T-helper 2 cell treated with Interferon-gamma antibody and Interleukin-4, amounts not matched to agents 100 ng/mL and 5 ng/mL, for 36 hours (primary cell): ENCODE results near the gene FHIT. TPM values are rescaled to one million over a fixed set of nuclear protein-coding genes. Genes with fewer than 3 reads are reported as not detected.

Experiments used
- intact Hi-C: fragments of 100-400 bp; cut with micrococcal nuclease; formaldehyde crosslinking; loops from one replicate; pipeline ENCODE4 v1.15.1; 2023
- total RNA-seq: library from RNA; stranded (reverse); gene quantifications from 2 replicates; pipeline ENCODE4 v1.2.3, GENCODE V29; 2022

FHIT gene
- total RNA-seq, 1 donor from 2014 or later: 40.4 TPM

DNA sequence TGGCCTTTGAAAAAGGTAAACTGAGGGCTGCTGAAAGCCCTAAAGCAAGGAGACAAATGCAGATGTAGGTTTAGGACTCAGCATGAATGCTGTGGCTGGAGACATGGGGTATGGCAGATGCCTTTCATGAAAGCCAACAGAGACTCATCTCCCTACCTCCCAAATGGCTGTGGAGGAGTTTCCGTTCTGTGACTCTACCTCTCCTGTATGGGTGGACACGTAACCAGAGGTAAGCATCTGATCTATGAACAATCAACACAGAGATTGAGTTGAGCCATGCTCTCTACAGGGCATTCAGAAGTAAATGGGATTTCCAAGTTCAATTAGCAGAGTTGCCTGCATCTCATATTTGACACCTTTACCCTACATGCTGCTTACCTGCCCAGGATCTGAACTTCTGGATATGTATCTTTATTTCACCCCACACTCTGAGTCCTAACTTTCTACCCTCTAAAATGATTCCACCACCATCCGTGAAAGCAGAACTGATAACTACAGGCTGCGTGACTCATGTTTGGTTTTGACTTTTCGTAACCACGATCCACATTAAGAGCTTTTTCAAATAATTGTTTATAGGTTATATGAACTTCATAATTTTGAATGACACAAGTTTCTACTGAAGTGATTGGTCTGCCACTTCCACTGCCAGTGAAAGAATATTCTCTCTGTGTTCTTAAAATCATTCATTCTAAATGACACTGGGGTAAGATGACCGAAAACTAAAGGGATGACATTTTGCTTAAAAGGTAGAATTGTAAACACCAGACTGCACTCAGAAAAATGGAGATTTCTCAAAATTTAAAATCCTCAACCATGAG lies 1058.7 kb downstream of the FHIT start:
- intact Hi-C loops: loop anchor here (2.0 to 5.0 kb wide), 2 partner anchors 112 to 360 kb away; no protein-coding TSS in a partner anchor

- intact Hi-C loops: loop anchor here (5.0 kb wide), 1 partner anchor 362 kb away; no protein-coding TSS in a partner anchor
These were observed 1061.2 kb downstream of the FHIT start for GRCh38 chr3:60190073-60190472.

GRCh38 chr3:60189304-60189703 lies 1061.9 kb downstream of the FHIT start:
- intact Hi-C loops: no loop called here

- intact Hi-C loops: no loop called here
These were observed 1062.4 kb downstream of the FHIT start for GRCh38 chr3:60188803-60189202.

GRCh38 chr3:60187343-60187742 lies 1063.9 kb downstream of the FHIT start:
- intact Hi-C loops: no loop called here

DNA sequence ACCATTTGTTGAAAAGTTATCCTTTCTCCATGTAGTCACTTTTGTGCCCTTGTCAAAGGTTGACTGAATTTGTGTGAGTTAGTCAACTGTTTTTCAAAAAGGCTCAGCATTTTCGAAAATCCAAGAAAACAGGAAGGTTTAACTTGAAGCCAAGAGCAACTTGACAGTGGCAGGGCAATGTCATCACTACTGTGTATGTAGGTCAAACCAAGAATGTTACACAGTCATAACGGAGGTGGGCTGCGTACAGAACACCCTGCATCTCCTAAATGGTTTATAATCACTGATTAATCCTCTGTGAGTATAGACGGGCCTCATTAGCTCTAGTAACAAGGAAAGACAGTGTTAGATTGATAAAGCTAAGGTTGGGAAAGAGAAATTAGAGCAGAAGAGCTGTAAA lies 1064.9 kb downstream of the FHIT start:
- intact Hi-C loops: no loop called here

GRCh38 chr3:60185161-60185560 lies 1066.1 kb downstream of the FHIT start:
- intact Hi-C loops: no loop called here

GRCh38 chr3:60182697-60183096 lies 1068.6 kb downstream of the FHIT start:
- intact Hi-C loops: no loop called here

DNA sequence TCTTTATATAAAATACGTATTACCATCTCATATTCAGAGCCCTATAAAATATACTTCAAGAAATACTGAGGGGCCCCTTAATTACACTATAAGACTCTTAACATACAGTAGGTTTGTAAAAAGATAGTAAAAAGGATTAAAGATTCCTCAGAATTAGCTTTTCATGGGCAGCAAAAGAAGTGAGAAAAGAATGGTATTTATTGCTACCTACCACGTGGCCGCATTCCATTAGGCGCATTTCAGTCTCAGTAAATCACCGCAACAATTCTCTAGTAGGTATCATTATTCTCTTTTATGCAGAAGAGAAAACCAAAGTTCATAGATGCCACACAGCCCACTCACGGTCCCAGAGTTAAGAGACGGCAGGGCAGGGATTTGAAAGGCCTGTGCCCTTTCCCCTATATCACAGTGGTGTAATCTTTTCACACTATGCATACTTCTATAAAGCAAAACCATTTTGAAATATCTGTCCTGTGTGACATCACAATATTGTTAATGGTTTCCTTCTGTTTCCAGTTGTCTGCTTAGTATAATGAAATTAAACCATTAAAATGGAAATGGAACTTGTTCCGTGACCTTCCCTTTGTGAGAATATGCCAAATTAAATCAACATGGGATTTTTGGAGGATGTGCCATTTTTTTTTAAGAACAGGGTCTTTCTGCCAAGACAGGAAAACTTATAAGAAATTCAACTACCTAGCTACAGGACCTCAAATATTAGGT lies 1072.2 kb downstream of the FHIT start:
- intact Hi-C loops: no loop called here

- intact Hi-C loops: no loop called here
These were observed 1073.5 kb downstream of the FHIT start for GRCh38 chr3:60177726-60178125.

DNA sequence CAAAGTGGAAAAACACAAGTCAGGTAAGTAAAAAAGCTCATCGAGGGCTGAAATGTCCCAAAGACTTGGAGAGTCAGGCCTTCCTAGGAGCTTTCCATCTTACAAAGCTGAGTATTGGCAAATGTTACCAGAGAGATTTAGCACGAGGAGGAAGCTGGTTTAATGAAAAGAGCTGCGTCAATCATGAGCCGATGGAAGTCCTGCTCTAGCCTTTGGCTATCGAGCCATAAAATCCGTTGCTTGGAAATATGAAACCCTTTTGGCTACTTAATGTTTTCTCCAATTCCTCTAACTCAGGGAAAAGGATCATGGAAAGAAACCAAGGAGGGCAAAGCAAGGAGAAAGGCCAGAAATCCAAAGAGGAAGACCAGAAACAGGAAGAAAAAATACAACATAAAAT lies 1074.6 kb downstream of the FHIT start:
- intact Hi-C loops: no loop called here

- intact Hi-C loops: no loop called here
These were observed 1075.6 kb downstream of the FHIT start for GRCh38 chr3:60175680-60176079.

GRCh38 chr3:60169755-60170154 lies 1081.5 kb downstream of the FHIT start:
- intact Hi-C loops: no loop called here

DNA sequence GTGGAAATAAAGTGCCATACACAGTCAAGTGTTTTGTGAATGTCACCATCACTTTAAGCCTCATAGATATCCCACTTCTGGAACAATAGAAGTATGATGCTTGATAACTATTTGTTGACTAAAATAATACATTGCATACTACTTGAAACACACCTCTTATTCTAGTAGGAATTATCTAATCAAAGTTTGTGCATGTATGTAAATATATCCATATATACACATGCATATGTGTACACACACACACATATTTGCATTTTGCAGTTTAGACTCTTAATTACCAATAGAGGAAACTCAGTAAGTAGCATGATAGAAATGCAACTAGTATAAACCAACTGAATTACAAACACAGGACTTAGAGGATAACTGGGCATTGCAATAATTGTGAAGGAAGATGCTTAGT lies 1084.1 kb downstream of the FHIT start:
- intact Hi-C loops: no loop called here

- intact Hi-C loops: no loop called here
These were observed 1090.2 kb downstream of the FHIT start for GRCh38 chr3:60160822-60161748.

DNA sequence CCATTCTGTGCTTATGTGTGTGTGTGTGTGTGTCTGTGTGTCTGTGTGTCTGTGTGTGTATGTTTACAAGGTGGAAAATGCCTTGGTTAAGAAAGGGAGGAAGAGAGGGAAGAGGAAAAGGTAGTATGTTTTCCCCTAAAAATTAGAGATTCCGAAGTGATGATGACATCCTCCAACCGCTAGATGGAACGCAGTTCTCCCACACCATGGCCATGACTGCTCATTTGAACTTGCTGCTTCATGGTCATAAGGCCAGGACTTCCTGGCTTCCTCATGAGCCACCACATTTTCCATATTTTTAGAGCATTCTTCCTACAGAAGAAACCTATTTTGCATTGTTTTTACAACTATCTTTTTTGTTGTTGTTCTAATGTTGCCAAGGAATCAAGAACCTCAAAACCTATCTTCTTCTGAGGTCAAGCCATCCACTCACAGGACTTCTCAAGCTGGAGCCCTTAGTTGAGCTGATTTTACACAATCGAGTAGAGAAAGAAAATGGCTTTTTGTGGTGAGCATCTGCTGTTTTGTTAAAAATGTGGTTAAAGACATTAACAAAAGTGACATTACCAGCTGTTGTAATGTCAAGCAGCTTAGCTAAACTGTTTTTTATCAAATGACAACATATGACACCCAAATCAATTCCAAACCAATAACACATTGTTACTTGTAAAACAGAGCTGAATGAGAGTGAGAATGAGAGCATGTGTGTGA lies 1091.0 kb downstream of the FHIT start:
- intact Hi-C loops: no loop called here

GRCh38 chr3:60158035-60158434 lies 1093.2 kb downstream of the FHIT start:
- intact Hi-C loops: no loop called here

DNA sequence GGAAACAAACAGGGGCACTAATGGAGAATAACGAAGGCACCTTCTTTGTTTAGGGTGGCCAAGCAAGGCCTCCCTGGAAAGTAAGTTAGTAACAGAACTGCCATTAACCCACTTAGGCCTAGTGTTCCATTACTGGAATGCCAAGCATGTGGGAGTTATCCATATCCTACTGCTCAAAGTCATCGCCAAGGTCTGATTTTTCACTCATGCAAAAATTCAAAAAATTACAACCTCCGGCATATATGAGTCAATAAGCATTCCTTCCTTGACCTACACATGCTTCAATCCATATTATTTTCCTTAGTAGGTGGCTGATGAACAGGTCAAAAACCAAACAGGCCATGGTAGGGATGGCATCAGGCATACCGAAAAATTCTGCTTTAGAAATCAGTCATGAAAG lies 1097.2 kb downstream of the FHIT start:
- intact Hi-C loops: no loop called here

GRCh38 chr3:60153221-60153999 lies 1097.8 kb downstream of the FHIT start:
- intact Hi-C loops: no loop called here

DNA sequence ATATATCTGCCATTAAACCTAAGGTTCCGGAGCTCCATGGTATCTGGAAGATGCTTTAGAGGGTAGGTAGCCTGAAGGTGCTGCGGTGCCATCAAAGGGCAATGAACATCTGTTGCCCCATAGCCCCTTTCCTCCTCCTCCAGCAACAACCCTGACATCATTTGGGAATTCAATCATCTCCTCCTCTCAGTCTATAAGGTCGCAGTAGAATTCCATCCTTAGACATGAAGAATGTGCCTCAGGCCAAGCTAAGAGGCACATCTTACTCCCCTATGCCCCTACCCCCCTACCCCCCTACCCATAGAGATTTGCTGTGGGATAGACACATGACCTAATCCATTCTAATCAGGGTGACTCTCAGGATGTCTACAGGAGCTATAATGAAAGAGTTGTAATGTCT lies 1101.8 kb downstream of the FHIT start:
- intact Hi-C loops: no loop called here
